HPDE6-E6E7 (cell line): ENCODE results near the gene SPAG9.
"Not testable (repeated sequence)": the region's sequence is repeated elsewhere in the genome, so short reads cannot be mapped to it uniquely, and the experiment has no call there.

ENCODE experiments used
- DNase-seq: peaks from one replicate; pipeline ENCODE4 v3.0.0; 2011; ENCODE audit warnings: missing footprints; ENCODE audit errors: extremely low spot score

The SPAG9 gene

DNA sequence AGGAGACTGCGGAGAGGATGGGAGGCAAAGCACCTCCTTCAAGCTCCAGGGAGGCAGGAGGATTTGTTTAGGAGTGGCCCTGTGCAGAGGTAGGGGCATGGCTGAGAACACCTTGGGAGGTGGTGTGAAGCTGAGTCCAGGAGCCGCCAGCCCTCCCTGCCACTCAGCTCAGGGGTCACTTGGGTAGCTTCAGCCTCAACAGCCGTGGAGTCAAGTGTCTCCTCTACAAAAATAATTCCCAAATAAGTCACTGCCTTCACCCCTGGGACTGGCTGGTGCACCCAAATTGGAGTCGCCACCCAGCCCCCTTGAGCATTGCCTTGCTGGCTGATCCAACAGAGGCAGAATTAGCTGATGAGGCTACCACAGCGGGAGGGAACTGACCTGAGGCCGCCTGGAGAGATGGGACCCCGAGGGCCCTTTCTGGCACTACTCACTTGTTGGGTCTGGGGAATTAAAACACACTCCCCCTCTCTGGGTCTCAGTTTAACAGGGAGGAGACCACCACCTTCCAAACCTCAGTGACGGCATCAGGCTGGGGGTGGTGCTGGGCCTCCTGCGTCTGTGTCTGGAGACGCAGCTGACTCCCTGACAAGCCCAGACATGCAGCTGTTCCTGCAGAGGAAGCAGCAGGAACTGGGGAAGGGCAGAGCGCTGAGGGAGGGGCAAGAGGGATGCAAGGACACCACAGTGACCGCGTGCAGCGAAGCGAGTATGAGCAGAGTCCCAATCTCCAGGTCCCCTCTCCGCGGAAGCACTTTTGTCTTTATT is 166.7 kb downstream of the SPAG9 start:
- peak; percentile 97 for DNase-seq

DNA sequence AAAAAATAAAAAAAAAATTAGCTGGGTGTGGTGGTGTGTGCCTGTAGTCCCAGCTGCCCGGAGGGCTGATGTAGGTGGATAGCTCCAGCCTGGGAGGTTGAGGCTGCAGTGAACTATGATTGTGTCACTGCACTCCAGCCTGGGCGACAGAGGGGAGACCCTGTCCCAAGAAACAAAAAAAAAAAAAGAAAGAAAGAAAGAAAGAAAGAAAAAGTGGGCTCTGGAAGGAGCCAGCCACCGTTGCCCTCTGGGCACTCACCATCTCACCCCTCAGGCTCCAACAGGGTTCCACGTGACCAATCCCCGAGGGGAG is 167.2 kb downstream of the SPAG9 start:
- DNase-seq: no peak

DNA sequence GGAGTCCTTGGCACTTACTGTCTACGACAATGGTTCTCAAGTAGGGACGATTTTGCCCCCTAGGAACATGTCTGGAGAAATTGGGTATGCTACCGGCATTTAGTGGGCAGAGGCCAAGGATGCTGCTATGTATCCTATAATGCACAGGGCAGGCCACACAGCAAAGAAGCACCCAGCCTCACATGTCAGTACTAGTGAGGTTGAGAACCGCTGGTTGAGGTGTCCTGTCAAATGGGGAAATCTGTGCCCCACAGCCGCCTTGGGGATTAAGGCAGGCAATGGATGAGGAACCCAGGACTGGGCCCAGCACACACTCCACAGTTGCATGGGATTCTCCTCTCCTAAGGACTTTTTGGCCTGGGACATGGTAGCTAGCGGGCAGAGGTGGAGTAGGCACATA is 167.8 kb downstream of the SPAG9 start:
- no peak for DNase-seq

- DNase-seq: peak; percentile 92
Observed at GRCh38 chr17:50952013-50952412, 168.7 kb downstream of the SPAG9 start.

GRCh38 chr17:50949989-50950877 is 170.4 kb downstream of the SPAG9 start:
- DNase-seq: peak; percentile 93

DNA sequence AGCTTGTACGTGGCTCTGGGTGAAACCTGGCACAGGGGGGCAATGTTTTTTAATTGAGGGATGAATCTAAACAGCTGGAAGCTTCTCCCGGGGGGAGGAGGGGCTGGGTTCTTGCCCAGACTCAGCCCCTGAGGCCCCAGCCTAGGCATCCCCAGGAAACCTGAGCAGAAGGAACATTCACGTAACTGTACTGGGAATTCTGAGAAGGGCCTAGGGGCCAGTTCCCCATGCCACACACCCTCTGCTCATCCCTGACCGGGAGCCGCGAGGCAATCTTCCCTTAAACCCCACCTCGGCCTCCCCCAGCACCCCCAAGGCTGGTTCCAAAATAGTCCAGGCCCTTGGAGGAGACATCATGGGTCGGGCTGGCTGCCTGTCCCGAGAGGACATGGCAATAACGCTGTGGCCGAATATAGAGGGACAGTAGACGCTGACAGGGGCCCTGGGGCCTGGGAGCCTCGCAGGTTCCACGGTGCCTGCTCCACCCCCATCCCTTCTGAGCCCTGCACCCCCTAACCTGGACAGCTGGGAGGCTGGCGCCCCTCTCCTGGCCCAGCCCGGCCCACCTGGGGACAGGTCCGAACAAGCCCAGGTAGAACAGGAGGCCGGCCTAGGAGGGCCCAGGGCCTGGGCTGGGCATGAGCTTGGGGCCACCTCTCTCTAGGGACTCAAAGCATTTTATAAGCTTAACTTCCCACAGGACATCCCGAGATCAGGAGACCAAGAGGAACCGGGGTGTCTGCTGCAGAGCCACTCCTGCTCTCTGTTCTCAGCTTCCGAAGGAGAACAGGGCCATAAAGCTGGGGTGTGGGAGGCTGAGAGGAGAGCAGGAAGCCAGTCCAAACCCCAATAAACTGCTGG is 171.3 kb downstream of the SPAG9 start:
- no peak for DNase-seq

- no peak for DNase-seq
Observed at GRCh38 chr17:50948711-50949110, 172.0 kb downstream of the SPAG9 start.

DNA sequence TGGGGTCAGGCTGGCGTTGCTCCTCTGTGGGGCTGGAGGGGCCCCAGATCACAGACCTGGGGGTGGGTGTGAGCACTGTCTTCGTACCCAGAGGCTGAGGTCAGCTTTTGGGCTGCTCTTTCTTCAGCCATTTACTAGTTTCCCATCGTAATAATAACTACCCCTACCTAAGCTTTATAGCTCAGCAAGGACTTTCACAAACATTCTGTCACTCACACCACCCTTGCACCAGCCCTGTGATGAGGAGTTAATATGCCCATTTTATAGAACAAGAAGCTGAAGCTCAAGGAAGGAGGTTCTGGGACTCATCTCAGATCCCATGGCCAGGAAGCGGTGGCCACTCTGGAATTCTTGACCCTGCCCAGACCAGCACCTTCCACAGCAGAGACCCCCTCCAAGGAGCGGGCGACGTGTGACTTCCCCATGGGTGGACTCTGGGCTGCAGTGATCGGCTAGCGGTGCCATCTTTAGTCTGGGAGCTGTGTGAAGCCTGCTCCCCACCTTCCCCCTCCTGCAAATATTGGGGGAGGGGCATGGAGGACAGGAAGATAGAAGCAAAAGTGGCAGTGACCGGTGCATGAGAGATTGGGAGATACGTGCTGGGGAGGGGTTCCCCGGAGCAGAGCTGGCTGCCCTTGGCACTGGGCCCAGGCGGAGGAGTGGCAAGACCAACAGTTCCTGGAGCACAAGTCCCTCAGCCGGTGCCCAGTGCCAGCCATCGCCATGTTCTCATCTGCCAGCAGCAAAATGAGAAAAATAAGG is 172.7 kb downstream of the SPAG9 start:
- DNase-seq: no peak

DNA sequence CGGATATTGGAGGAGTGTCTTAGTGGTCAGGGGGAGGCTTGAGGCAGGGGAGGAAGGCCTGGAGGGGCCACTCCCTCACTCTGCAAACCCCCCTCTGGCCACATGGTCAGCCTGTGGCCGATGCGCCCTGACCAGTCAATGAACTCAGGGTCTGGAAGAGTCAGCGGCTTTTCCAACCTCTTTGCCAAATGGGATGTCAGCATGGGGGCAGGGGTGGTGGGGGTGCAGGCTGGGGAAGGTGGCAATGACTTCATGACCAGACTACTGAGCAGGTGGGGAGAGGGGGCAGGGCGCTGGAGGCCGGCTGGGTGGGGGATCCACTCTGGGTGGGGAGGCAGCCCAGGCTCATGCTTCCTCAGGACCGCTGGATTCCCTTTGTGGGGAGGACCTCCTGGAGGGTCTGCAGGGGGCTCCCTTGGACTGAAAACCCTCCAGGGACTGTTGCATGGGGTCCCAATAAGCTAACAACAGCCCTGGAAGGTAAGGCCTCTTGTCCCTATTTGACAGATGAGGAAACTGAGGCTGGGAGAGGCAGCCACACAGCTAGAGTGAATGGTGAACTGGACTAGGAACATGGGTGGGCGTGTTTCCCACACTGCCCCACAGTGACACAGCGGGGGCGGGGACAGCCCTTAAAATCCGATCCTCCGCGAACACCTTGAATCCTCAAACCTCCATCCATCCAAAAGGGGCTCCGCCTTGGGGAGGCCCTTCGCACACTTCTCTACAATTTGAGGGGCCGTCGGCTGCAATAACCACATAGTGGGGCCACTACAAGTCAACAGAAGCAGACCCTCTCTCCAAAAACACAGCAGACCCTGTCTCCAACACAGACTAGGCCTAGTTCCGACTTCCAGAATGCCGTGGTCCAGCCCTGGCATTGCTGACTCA is 173.5 kb downstream of the SPAG9 start:
- no peak for DNase-seq

DNA sequence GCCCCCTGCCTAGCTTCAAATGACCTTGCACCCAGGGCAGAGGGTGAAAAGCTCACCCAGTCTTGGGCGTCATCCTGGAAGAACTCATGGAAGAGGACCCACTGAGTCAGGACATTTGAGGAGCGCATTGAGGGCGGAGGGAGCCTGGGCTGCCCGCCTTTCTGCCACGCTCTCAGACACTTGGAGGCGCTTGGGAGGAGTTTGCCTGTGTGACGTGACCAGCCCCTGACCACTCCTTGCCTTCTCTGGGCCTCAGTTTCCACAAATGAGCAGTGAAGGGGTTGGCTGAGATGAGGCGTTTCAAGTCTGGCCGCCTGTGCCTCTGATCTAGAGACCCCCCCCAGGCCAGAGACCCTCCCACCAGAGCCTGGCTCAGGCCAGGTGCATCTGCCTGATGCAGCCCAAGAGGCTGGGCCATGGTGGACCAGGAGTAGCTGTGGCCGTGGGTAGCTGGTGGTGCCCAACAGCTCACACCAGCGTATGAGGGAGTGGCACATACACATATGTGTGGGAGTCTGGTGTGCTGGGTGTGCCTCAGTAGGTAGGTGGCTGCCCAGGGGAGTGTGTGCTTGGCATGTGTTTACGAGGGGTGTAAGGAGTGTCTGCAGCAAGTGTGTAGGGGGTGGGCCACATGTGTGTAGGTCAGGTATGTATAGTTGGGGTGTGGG is 174.3 kb downstream of the SPAG9 start:
- no peak for DNase-seq

GRCh38 chr17:50945779-50946222 is 174.9 kb downstream of the SPAG9 start:
- no peak for DNase-seq

GRCh38 chr17:50944902-50945720 is 175.6 kb downstream of the SPAG9 start:
- no peak for DNase-seq

GRCh38 chr17:50944054-50944901 is 176.4 kb downstream of the SPAG9 start:
- DNase-seq: no peak

- no peak for DNase-seq
Observed at GRCh38 chr17:50943575-50943933, 177.1 kb downstream of the SPAG9 start.

- not testable (repeated sequence) for DNase-seq
Observed at GRCh38 chr17:50941676-50942048, 179.0 kb downstream of the SPAG9 start.

- no peak for DNase-seq
Observed at GRCh38 chr17:50939795-50940684, 180.6 kb downstream of the SPAG9 start.

- DNase-seq: no peak
Observed at GRCh38 chr17:50939542-50939794, 181.2 kb downstream of the SPAG9 start.
